ENCODE results near the gene ATF7IP.

GRCh38 chr12:14400599-14400998 lies 35.1 kb downstream of the ATF7IP start:
- no peak for TF ChIP-seq EZH2phosphoT487 (IDR thresholded peaks at IDR 0.05; ENCODE audit: borderline replicate concordance, low read depth, low read length)
- TF ChIP-seq CTCF (conservative IDR thresholded peaks at IDR 0.05; ENCODE audit: low read length), result no peak
